GM12872 (cell line): Measurements from ENCODE around the gene LCE5A.

ENCODE experiments used
- CTCF ChIP-seq: IDR thresholded peaks from 3 replicates; pipeline ENCODE4 v1.5.1; 2011; ENCODE audit warnings: low read depth, mild to moderate bottlenecking, low read length, moderate library complexity; ENCODE audit not compliant: insufficient read depth

The LCE5A gene

GRCh38 chr1:152506899-152507498 is 3.6 kb upstream of the LCE5A start:
- no peak for TF ChIP-seq CTCF

- no peak for TF ChIP-seq CTCF
Measured at GRCh38 chr1:152511596-152511995, 993 bp downstream of the LCE5A start.

- no peak for TF ChIP-seq CTCF
Measured at GRCh38 chr1:152513081-152513480, 2.5 kb downstream of the LCE5A start.

- no peak for TF ChIP-seq CTCF
Measured at GRCh38 chr1:152514715-152515433, 4.3 kb downstream of the LCE5A start.

- TF ChIP-seq CTCF, result no peak
Measured at GRCh38 chr1:152515434-152515783, 4.8 kb downstream of the LCE5A start.

- TF ChIP-seq CTCF, result no peak
Measured at GRCh38 chr1:152516082-152516481, 5.5 kb downstream of the LCE5A start.

GRCh38 chr1:152517237-152517811 is 6.7 kb downstream of the LCE5A start:
- TF ChIP-seq CTCF, result no peak
